ENCODE measurements around the gene CYP27A1. TPM values are rescaled to one million over a fixed set of nuclear protein-coding genes. Genes with fewer than 3 reads are reported as not detected.

The CYP27A1 gene
- total RNA-seq, 1 donor, result 4.7 TPM

DNA sequence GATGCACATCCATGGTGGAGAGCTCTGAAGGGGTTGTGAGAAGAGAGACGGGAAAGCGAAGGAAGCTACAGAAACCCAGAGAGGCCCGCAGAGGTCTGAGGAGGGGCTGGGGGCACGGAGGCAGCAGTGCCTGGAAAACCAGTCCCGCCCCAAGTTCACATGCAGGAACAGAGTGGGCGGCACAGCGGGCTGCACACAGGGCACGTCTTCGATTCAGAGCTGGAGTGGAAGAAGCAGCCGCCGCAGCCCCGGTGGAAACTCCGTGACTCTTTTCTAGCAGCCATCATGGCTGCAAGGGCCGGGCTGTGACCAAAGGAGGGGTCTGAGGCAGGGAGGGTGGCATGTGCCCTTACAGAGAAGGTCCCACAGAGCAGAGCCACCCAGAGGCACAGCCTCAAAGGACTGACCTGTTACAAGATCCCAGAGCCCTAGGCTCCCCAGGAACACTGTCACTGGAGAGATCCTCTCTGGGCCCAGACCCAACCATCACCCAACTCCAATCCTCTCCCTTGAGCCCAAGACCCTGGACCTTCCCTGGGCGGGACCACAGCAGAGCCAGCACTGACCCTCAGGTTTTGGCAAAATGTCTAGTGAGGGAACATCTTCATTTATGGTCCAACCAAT, 38.9 kb downstream of the CYP27A1 start:
- DNase-seq (ENCODE audit: low read depth), result no peak
- TF ChIP-seq, protein P1, sequence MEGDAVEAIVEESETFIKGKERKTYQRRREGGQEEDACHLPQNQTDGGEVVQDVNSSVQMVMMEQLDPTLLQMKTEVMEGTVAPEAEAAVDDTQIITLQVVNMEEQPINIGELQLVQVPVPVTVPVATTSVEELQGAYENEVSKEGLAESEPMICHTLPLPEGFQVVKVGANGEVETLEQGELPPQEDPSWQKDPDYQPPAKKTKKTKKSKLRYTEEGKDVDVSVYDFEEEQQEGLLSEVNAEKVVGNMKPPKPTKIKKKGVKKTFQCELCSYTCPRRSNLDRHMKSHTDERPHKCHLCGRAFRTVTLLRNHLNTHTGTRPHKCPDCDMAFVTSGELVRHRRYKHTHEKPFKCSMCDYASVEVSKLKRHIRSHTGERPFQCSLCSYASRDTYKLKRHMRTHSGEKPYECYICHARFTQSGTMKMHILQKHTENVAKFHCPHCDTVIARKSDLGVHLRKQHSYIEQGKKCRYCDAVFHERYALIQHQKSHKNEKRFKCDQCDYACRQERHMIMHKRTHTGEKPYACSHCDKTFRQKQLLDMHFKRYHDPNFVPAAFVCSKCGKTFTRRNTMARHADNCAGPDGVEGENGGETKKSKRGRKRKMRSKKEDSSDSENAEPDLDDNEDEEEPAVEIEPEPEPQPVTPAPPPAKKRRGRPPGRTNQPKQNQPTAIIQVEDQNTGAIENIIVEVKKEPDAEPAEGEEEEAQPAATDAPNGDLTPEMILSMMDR (IDR thresholded peaks at IDR 0.05; ENCODE audit: insufficient read depth, low read depth, low read length), result no peak
- no peak overlapping the region for H3K4me3 ChIP-seq (ENCODE audit: low read depth, low read length)

DNA sequence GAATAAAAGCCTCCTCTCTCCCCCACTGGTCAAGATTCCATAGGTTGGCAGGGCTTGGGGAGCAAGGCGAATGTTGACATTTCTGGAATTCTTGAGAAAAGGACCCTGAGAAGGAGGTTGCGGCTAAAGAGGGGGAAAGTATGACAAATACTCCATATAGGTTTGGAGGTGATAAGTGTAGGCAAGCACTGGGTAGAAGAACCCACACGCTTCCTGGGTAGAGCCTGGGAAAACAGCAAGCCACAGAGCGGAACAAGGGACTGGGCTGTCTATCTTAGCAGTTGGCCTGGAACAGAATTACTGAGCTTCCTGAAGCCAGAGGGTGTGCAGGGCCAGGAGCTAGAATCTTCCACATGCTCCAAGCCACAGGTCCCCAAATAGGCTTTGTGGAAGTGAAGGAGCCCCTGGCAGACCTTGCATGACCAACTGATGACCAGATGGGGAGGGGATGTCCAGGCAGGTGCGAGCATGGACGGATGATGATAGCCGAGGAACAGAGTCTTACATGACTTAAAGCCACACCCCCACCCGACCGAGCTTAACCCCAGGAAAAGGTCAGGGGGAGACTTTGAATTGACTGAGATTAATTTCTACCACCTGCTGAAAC, 39.8 kb downstream of the CYP27A1 start:
- DNase-seq (ENCODE audit: low read depth), result no peak
- TF ChIP-seq, protein P1 (IDR thresholded peaks at IDR 0.05; ENCODE audit: insufficient read depth, low read depth, low read length), result no peak
- no peak overlapping the region for H3K4me3 ChIP-seq (ENCODE audit: low read depth, low read length)

DNA sequence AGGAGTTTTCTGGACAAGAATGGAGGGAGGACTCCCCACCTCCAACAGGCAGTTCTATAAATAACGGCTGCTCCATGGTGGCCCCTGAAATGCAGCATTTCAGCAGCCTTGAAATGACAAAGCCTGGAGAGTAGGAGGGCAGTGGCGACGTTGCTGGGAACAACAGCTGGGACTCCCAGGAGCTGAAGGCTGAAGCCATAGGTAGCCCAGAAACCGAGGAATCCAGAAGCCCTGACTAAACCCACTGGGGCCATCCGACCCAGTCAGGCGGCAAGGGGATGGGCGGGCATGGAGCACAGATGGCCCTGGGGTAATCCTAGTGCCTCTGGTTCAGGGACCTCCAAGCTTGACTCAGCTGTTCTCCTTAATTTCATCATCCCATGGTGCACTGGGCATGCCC, 40.7 kb downstream of the CYP27A1 start:
- DNase-seq (ENCODE audit: low read depth), result no peak
- TF ChIP-seq, protein P1 (IDR thresholded peaks at IDR 0.05; ENCODE audit: insufficient read depth, low read depth, low read length), result no peak
- no peak overlapping the region for H3K4me3 ChIP-seq (ENCODE audit: low read depth, low read length)

DNA sequence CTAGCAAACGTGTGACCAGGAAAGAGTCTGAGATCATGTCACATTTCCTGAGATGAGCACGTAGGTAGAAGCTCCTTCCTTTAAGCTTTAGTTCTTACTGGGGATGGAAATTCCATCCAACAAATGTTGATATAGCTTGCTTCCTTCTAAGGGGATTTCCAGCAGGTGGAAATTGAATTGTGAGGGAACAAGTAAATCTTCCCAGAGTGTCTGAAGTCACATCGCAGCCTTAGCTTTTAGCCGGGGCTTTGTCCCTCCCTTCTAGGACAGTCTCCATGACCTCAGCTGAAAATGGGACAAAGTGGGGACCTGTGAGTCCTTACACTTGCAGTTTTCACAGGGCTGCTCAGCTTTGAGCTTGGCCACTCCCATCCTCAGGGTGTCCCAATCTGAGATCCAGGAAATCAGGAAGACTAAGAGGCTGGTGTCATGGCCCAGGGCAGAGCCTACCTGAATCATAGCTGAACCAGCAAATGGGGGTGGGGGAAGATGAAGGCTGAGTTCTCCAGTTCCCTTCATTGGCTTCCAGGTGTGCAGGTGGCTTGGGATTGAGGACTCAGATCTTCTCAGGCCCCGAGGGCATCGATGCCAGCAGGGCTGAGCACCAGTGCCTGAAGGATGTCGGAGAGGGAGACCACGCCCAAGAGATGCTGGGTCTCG, 41.4 kb downstream of the CYP27A1 start:
- DNase-seq (ENCODE audit: low read depth), result no peak
- H3K4me3 ChIP-seq (ENCODE audit: low read depth, low read length), result no peak overlapping the region
- TF ChIP-seq, protein P1 (IDR thresholded peaks at IDR 0.05; ENCODE audit: insufficient read depth, low read depth, low read length), result no peak

DNA sequence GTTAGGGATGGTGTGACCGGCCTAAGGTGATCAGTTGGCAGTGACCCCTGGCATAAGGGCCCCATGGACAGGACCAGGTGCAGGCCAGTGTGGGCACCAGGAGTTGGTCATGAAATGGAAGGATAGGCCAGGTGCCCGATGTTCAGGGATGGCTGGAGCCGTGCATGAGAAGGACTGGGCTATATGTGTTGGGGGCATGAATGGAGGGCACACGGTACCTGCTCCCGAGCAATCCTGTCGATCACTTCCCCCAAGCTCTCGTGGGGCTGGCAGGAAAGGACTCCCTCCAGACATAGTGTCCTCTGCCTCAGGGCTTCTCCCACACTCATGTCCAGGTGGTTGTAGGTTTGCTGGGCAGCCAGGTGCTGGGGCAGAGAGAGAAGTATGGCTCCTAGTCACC, 42.1 kb downstream of the CYP27A1 start:
- no peak for DNase-seq (ENCODE audit: low read depth)
- TF ChIP-seq, protein P1 (IDR thresholded peaks at IDR 0.05; ENCODE audit: insufficient read depth, low read depth, low read length), result no peak
- no peak overlapping the region for H3K4me3 ChIP-seq (ENCODE audit: low read depth, low read length)

DNA sequence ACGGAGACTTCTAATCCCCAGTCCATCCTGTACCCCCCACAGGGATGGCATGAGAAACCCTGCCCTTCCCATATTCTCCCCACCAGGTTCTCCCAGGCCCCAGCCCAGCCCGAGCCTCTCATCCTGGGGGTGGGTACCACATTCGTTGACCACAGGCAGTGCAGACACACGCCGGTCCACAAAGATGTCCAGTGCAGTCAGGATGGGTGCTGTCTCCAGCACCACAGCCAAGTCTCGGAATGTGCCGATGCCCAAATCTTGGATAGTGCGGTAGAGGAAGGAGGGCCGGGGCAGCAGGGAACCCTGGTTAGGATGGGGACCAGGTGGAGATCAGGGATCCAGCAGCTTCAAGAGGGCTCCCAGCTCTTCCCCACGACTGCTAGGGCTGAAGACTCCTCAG, 44.8 kb downstream of the CYP27A1 start:
- H3K4me3 ChIP-seq (ENCODE audit: low read depth, low read length), result no peak overlapping the region
- DNase-seq (ENCODE audit: low read depth), result no peak
- TF ChIP-seq, protein P1 (IDR thresholded peaks at IDR 0.05; ENCODE audit: insufficient read depth, low read depth, low read length), result no peak

Measured in fibroblast of villous mesenchyme (primary cell).